Ishikawa (cell line): ENCODE results near the gene PROK1.

Experiments
- CEBPB ChIP-seq: IDR thresholded peaks from 2 replicates; pipeline ENCODE4 v1.6.1; 2012
- CREB1 ChIP-seq: IDR thresholded peaks from 2 replicates; pipeline ENCODE4 v1.6.1; 2012; ENCODE audit warnings: low read depth
- EGR1 ChIP-seq: IDR thresholded peaks from 2 replicates; pipeline ENCODE4 v1.6.1; 2012
- EP300 ChIP-seq: IDR thresholded peaks from 2 replicates; pipeline ENCODE4 v1.6.1; 2012; ENCODE audit warnings: borderline replicate concordance
- FOXM1 ChIP-seq: IDR thresholded peaks from 2 replicates; pipeline ENCODE4 v1.6.1; 2012; ENCODE audit warnings: low read depth, borderline replicate concordance
- NFIC ChIP-seq: IDR thresholded peaks from 2 replicates; pipeline ENCODE4 v1.6.1; 2012
- RAD21 ChIP-seq: IDR thresholded peaks from 2 replicates; pipeline ENCODE4 v1.6.1; 2012; ENCODE audit warnings: low read depth
- REST ChIP-seq: IDR thresholded peaks from 2 replicates; pipeline ENCODE4 v1.6.1; 2012; ENCODE audit warnings: low read depth, mild to moderate bottlenecking
- TAF1 ChIP-seq: IDR thresholded peaks from 2 replicates; pipeline ENCODE4 v1.6.1; 2012; ENCODE audit warnings: low read depth, mild to moderate bottlenecking
- TCF12 ChIP-seq: IDR thresholded peaks from 2 replicates; pipeline ENCODE4 v1.6.1; 2012; ENCODE audit warnings: low read depth
- TEAD4 ChIP-seq: IDR thresholded peaks from 2 replicates; pipeline ENCODE4 v1.6.1; 2012
- USF1 ChIP-seq: IDR thresholded peaks from 2 replicates; pipeline ENCODE4 v1.6.1; 2012
- YY1 ChIP-seq: IDR thresholded peaks from 2 replicates; pipeline ENCODE4 v1.6.1; 2012; ENCODE audit warnings: low read depth
- ZBTB7A ChIP-seq: IDR thresholded peaks from 2 replicates; pipeline ENCODE4 v1.6.1; 2012; ENCODE audit warnings: low read depth
- TF ChIP-seq, protein P1 (sequence below): IDR thresholded peaks from 2 replicates; pipeline ENCODE4 v1.6.1; 2012

PROK1 gene

GRCh38 chr1:110477445-110477957 lies 26.6 kb downstream of the PROK1 start:
- TF ChIP-seq CREB1 (no peak), USF1 (no peak), ZBTB7A (no peak), TCF12 (no peak), YY1 (no peak), FOXM1 (no peak), NFIC (no peak), TEAD4 (no peak), TAF1 (no peak), REST (no peak)
- TF ChIP-seq, protein P1, sequence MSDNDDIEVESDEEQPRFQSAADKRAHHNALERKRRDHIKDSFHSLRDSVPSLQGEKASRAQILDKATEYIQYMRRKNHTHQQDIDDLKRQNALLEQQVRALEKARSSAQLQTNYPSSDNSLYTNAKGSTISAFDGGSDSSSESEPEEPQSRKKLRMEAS = no peak

GRCh38 chr1:110477967-110478640 lies 27.2 kb downstream of the PROK1 start:
- TF ChIP-seq RAD21 (no peak), YY1 (no peak), ZBTB7A (no peak), USF1 (no peak), CEBPB (no peak), TEAD4 (no peak), EP300 (no peak), EGR1 (no peak), REST (no peak), CREB1 (no peak), FOXM1 (no peak), TAF1 (no peak)
- TF ChIP-seq, protein P1 = no peak

DNA sequence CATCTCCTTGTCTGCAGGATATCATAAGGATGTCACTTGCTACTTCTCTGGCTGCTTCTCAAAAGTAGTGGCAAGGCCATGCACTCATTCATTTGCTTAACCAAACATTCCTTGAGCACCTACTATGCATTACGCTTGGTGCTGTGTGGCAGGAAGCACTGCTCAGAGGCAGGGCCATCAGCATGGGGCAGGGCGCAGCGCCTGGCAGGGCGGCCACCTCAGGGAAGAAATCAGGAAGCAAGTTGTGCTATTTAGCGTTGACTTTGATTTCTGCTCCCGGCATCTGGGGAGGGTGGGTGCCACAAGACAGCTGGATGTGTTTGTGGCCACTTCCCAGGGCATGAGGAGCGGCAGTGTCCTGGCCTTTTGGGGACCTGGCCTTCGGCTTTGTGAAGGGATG lies 27.9 kb downstream of the PROK1 start:
- no peak for TF ChIP-seq TEAD4
- TF ChIP-seq EP300 = no peak
- TF ChIP-seq CEBPB = no peak
- no peak for TF ChIP-seq FOXM1
- TF ChIP-seq TAF1 = no peak
- no peak for TF ChIP-seq TCF12

DNA sequence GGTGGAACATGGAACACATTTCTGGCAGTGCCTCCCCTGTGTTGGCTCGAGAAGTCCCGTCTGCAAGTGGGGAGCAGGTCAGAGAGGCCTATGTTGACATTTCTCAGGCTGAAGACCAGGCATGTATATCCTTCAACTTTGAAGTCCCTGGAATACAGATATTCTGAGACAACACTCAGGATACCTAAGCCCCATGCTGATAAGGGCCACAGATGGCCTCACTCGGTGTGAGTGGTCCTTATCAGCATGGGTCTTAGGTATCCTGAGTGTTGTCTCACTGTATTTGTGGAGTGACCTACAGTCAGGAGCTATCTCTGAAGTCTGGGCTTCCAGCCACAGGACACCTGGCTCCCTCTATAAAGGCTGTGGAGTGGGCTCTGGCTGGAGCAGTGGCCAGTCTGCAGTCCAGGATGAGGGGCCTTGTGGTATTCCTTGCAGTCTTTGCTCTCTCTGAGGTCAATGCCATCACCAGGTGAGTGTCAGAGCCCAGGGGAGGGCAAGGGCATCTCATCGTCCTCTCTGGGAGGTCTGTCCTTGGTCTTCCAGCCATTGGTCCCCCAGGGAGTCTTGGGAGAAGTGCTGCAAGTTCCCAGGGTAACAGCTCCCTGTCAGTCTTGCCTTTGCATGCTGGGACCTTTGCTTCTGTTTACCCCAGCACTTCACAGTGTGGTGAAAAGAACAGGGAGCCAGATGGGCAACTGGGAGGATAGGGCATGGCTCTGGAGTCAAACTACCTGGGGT lies 29.6 kb downstream of the PROK1 start:
- no peak for TF ChIP-seq REST
- TF ChIP-seq ZBTB7A = no peak
- no peak for TF ChIP-seq TAF1
- no peak for TF ChIP-seq USF1
- TF ChIP-seq NFIC = no peak
- TF ChIP-seq EP300 = no peak
